ENCODE measurements around the gene IFITM5.
A peak's percentile ranks its signal among the peaks of the same experiment; 100 is the strongest.
"Not testable (repeated sequence)": the region's sequence is repeated elsewhere in the genome, so short reads cannot be mapped to it uniquely, and the experiment has no call there.

IFITM5 gene

DNA sequence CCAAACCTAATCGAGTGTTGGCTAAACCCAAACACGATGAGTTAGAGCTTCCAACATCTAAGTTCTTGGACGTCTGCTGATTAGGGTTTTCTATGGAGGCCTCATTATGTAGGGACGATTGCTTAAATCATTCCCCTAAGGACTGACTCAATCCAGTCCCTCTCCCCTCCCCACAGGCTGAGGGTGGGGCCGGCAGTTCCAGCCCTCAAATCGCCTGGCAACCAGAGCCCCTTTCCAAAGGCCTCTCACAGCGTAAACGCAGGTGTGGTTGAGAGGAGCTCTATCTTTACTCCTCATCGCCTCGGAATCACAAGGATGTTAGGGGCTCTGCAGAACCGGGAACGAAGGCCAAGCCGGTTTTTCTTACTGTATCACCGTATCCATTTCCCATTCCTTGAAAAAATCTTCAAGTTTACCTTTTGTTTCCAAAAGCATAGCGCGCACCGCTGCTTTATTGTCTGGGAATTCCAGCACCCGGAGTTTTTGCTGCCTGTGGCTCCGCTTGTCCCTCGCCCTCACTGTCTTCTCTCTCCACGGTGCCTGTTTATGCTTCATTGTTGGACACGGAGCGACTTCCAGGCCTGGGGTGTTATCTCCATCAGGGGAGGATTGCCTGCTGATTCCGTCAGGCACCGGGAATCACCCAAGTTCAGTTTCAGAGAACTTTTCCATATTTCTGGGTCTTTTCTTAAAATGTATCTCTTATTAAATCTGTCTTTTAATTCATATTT is 35.1 kb upstream of the IFITM5 start:
- Histone ChIP-seq H3K36me3 (ENCODE audit: insufficient read depth, low read length) (no peaks in the 10 kb centered on the region), H3K27me3 (ENCODE audit: insufficient read depth, low read length) (no peaks in the 10 kb centered on the region), H3K79me2 (ENCODE audit: control insufficient read depth, insufficient read depth, low read length, unreplicated experiment) (no peaks in the 10 kb centered on the region), H3K4me1 (ENCODE audit: control insufficient read depth, insufficient read depth, low read length, unreplicated experiment) (peaks cover 8% of the 10 kb centered on the region), H2AFZ (ENCODE audit: low read length, unreplicated experiment) (peak overlapping the region; percentile 12), H3K4me3 (ENCODE audit: low read depth, low read length) (no peak overlapping the region), H3K27ac (ENCODE audit: low read depth, low read length) (no peak overlapping the region)

DNA sequence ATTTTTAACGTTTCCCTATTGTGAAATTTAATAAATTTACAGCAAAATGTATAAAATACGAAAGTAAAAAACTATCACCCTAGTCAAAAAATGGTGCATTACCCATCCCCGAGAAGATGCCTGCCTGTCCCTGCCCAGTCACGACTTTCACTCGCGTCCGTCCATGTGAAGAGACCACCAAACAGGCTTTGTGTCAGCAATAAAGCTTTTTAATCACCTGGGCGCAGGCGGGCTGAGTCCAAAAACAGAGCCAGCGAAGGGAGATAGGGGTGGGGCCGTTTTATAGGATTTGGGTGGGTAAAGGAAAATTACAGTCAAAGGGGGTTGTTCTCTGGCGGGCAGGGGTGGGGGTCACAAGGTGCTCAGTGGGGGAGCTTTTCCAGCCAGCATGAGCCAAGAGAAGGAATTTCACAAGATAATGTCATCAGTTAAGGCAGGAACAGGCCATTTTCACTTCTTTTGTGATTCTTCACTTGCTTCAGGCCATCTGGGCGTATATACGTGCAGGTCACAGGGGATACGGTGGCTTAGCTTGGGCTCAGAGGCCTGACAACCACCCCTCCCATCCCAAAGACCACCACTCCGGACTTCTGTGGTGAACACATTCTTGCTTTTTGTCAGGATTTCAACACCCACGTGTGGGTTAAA is 34.4 kb upstream of the IFITM5 start:
- not testable (repeated sequence) for H3K4me3 ChIP-seq (ENCODE audit: low read depth, low read length); H3K27me3 ChIP-seq (ENCODE audit: insufficient read depth, low read length); H3K79me2 ChIP-seq (ENCODE audit: control insufficient read depth, insufficient read depth, low read length, unreplicated experiment); H3K27ac ChIP-seq (ENCODE audit: low read depth, low read length); H3K36me3 ChIP-seq (ENCODE audit: insufficient read depth, low read length); H3K4me1 ChIP-seq (ENCODE audit: control insufficient read depth, insufficient read depth, low read length, unreplicated experiment)
- peak overlapping the region; percentile 12 for H2AFZ ChIP-seq (ENCODE audit: low read length, unreplicated experiment)

DNA sequence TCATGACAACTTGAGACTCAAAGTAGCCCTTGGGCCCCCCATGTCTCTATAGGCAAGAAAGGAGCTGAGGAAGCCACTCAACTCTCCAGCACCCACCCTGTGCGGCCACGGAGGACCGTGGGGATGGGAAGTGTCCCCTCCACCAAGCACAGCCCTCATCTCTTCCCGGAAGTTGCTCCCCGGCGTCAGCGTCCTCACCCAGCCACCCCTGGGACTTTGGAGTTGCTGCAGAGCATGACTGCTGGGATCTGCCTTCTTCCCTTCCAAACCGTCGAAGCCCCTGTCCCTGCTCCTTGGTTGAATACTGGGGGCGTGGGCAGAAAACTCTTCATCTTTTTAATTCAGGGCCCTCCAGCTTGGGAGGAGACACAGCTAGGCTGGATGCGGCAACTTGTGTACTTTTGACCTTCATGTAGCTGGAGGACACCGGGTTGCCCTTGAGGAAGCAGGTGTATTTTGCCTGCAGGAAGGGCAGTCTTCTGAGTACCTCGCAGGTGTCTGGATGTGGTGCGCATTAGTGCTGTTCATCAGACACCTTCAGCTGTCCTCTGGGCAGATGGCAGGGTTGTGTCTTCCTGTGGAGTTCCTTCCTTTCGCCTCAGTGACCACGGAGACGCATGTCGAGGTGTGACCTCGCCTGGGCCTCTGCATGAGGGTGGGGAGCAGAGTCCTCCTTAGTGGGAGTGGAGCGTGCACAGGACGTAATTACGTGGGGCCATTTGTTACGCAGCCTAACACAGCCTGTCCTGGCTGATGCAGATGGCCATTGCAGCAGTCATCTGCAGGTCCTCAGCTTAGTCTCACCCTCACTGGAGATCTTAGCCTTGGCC is 33.5 kb upstream of the IFITM5 start:
- Histone ChIP-seq H3K4me3 (ENCODE audit: low read depth, low read length) (no peak overlapping the region), H3K79me2 (ENCODE audit: control insufficient read depth, insufficient read depth, low read length, unreplicated experiment) (no peaks in the 10 kb centered on the region), H3K27ac (ENCODE audit: low read depth, low read length) (no peak overlapping the region)

DNA sequence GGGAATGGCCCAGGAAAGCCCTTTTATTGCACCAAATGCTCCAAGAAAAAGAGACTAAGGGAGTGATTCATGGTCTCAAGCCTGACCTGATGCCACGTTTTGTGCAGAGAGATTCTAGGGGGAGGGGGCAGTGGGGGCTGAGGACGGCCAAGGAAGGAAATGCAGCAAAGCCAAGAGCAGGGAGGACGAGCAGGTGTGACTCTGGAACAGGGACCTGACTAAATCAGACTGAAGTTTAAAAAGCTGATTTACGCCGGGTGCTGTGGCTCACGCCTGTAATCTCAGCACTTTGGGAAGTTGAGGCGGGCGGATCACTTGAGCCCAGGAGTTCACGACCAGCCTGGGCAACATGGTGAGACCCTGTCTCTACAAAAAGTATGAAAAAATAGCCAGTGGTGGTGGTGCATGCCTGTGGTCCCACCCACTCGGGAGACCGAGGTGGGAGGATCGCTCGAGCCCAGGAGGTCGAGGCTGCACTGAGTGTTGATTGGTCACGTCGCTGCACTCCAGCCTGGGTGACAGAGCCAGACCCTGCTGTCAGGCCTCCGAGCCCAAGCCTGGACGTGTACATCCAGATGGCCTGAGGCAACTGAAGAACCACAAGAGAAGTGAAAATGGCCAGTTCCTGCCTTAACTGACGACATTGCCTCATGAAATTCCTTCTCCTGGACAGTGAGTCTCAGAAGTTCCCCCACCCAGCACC is 32.2 kb upstream of the IFITM5 start:
- H3K4me3 ChIP-seq (ENCODE audit: low read depth, low read length) = no peak overlapping the region
- no peak overlapping the region for H2AFZ ChIP-seq (ENCODE audit: low read length, unreplicated experiment)
- no peaks in the 10 kb centered on the region for H3K27me3 ChIP-seq (ENCODE audit: insufficient read depth, low read length)
- H3K27ac ChIP-seq (ENCODE audit: low read depth, low read length) = no peak overlapping the region
- no peaks in the 10 kb centered on the region for H3K36me3 ChIP-seq (ENCODE audit: insufficient read depth, low read length)
- H3K79me2 ChIP-seq (ENCODE audit: control insufficient read depth, insufficient read depth, low read length, unreplicated experiment) = no peaks in the 10 kb centered on the region
- H3K4me1 ChIP-seq (ENCODE audit: control insufficient read depth, insufficient read depth, low read length, unreplicated experiment) = peaks cover 19% of the 10 kb centered on the region

More for the DNA sequence above, 33.5 kb upstream of the IFITM5 start:
- Histone ChIP-seq H2AFZ (ENCODE audit: low read length, unreplicated experiment) (no peak overlapping the region), H3K27me3 (ENCODE audit: insufficient read depth, low read length) (no peaks in the 10 kb centered on the region), H3K4me1 (ENCODE audit: control insufficient read depth, insufficient read depth, low read length, unreplicated experiment) (peaks cover 8% of the 10 kb centered on the region), H3K36me3 (ENCODE audit: insufficient read depth, low read length) (no peaks in the 10 kb centered on the region)

DNA sequence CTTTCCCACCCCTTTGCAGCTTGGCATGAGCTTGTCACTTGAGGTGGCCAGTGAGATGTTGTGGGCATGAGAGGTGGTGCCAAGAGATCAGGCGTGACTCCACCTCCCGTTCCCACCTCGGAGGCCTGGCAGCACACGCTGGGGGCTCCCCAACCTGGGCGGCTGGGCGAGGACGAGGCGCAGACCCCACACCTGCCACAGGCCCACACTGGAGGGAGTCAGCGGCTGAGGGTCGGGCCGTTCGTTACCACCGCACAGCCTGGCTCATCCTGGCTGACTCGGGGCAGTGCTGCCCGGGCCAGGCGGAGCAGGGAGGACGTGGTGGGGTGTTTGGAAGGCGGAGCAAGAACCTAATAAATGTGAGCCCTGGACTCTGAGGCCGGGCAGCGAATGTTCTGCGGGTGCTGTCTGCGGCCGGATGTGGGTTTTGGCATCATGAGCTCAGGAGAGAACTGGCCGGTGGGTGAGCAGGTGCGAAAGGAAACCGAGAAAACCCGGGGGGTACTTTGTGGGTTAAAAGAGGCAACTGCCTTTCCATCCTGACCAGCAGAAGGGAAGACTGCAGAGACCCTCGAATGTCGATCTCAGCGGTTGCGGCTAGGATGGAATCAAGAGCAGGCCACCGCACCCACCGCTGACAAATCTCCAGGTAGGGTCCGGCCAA is 31.5 kb upstream of the IFITM5 start:
- Histone ChIP-seq H3K36me3 (ENCODE audit: insufficient read depth, low read length) (no peaks in the 10 kb centered on the region), H3K4me1 (ENCODE audit: control insufficient read depth, insufficient read depth, low read length, unreplicated experiment) (peaks cover 23% of the 10 kb centered on the region), H3K27ac (ENCODE audit: low read depth, low read length) (no peak overlapping the region), H3K4me3 (ENCODE audit: low read depth, low read length) (no peak overlapping the region), H3K79me2 (ENCODE audit: control insufficient read depth, insufficient read depth, low read length, unreplicated experiment) (no peaks in the 10 kb centered on the region), H3K27me3 (ENCODE audit: insufficient read depth, low read length) (no peaks in the 10 kb centered on the region), H2AFZ (ENCODE audit: low read length, unreplicated experiment) (no peak overlapping the region)

DNA sequence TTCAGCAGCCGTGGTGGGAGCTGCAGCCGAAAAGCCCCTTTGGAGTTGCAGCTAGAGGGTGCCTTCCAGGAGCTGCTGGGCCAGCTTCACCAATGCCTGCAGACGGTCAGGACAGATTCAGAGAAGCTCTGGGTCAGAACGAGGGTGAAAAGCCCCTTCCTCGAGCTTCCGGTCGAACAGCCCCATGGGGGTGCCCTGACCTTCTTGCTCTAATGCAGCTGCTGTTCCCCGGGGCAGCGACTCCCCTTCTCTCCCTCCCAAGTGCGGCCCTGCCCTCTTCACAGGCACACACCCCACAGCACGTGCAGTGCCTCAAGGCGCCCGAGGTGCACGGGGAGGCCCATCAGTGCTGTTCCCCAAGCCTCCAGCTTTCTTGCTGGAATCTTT is 31.0 kb upstream of the IFITM5 start:
- H2AFZ ChIP-seq (ENCODE audit: low read length, unreplicated experiment) = no peak overlapping the region
- no peak overlapping the region for H3K27ac ChIP-seq (ENCODE audit: low read depth, low read length)
- no peaks in the 10 kb centered on the region for H3K36me3 ChIP-seq (ENCODE audit: insufficient read depth, low read length)
- H3K4me3 ChIP-seq (ENCODE audit: low read depth, low read length) = no peak overlapping the region
- H3K4me1 ChIP-seq (ENCODE audit: control insufficient read depth, insufficient read depth, low read length, unreplicated experiment) = peaks cover 21% of the 10 kb centered on the region
- H3K79me2 ChIP-seq (ENCODE audit: control insufficient read depth, insufficient read depth, low read length, unreplicated experiment) = no peaks in the 10 kb centered on the region
- H3K27me3 ChIP-seq (ENCODE audit: insufficient read depth, low read length) = no peaks in the 10 kb centered on the region

DNA sequence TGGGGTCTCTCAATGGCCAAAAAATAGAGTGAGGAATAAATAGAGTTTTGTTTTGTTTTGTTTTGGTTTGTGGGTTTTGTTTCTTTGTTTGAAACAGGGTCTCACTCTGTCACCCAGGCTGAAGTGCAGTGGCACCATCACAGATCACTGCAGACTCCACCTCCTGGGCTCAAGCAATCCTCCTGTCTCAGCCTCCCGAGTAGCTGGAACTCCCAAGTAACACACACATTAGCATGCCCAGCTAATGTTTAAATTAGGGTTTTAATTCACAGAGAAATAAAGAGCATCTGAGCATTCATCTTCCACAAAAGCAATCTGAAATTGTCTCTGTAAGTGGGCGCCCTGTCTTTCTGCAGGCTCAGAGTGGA is 30.5 kb upstream of the IFITM5 start:
- Histone ChIP-seq H3K36me3 (ENCODE audit: insufficient read depth, low read length) (no peaks in the 10 kb centered on the region), H3K27me3 (ENCODE audit: insufficient read depth, low read length) (no peaks in the 10 kb centered on the region), H2AFZ (ENCODE audit: low read length, unreplicated experiment) (no peak overlapping the region), H3K27ac (ENCODE audit: low read depth, low read length) (no peak overlapping the region), H3K4me3 (ENCODE audit: low read depth, low read length) (no peak overlapping the region), H3K79me2 (ENCODE audit: control insufficient read depth, insufficient read depth, low read length, unreplicated experiment) (no peaks in the 10 kb centered on the region), H3K4me1 (ENCODE audit: control insufficient read depth, insufficient read depth, low read length, unreplicated experiment) (peaks cover 21% of the 10 kb centered on the region)

DNA sequence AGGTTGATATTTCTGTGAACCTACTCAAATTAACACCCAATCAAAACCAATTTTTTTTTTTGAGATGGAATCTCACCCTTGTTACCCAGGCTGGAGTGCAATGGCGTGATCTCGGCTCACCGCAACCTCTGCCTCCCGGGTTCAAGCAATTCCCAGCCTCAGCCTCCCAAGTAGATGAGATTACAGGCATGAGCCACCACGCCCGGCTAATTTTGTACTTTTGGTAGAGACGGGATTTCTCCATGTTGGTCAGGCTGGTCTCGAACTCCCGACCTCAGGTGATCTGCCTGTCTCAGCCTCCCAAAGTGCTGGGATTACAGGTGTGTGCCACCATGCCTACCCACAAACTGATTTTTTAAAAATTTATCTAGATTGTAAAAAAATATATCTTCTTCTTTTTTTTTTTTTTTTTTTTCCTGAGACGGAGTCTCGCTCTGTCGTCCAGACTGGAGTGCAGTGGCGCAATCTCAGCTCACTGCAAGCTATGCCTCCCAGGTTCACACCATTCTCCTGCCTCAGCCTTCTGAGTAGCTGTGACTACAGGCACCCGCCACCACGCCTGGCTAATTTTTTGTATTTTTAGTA is 29.3 kb upstream of the IFITM5 start:
- peaks cover 29% of the 10 kb centered on the region for H3K4me1 ChIP-seq (ENCODE audit: control insufficient read depth, insufficient read depth, low read length, unreplicated experiment)
- H2AFZ ChIP-seq (ENCODE audit: low read length, unreplicated experiment); H3K4me3 ChIP-seq (ENCODE audit: low read depth, low read length); H3K27ac ChIP-seq (ENCODE audit: low read depth, low read length); H3K27me3 ChIP-seq (ENCODE audit: insufficient read depth, low read length); H3K36me3 ChIP-seq (ENCODE audit: insufficient read depth, low read length); H3K79me2 ChIP-seq (ENCODE audit: control insufficient read depth, insufficient read depth, low read length, unreplicated experiment): not testable (repeated sequence)

DNA sequence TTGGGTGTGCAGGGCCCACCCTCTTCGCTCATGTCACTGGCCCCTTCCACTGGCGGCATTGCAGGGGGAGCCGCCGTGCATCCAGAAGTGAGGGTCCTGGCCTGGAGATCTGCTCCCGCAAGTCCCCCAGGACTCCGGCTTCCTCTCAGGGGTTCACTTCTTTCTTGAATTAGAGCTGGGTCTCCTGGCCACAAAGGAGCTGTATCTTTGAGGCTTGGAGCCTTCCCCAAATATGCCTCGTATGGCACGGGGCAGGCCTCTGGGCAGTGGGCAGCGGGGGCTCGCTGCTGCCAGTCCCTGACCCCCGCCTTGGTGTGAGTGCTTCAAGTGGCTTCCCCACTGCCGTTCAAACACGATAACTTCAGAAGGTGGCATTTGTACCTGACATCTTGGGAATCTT is 28.7 kb upstream of the IFITM5 start:
- H2AFZ ChIP-seq (ENCODE audit: low read length, unreplicated experiment) = no peak overlapping the region
- no peak overlapping the region for H3K27ac ChIP-seq (ENCODE audit: low read depth, low read length)
- no peaks in the 10 kb centered on the region for H3K27me3 ChIP-seq (ENCODE audit: insufficient read depth, low read length)
- peaks cover 29% of the 10 kb centered on the region for H3K4me1 ChIP-seq (ENCODE audit: control insufficient read depth, insufficient read depth, low read length, unreplicated experiment)
- H3K79me2 ChIP-seq (ENCODE audit: control insufficient read depth, insufficient read depth, low read length, unreplicated experiment) = no peaks in the 10 kb centered on the region
- no peaks in the 10 kb centered on the region for H3K36me3 ChIP-seq (ENCODE audit: insufficient read depth, low read length)
- no peak overlapping the region for H3K4me3 ChIP-seq (ENCODE audit: low read depth, low read length)

DNA sequence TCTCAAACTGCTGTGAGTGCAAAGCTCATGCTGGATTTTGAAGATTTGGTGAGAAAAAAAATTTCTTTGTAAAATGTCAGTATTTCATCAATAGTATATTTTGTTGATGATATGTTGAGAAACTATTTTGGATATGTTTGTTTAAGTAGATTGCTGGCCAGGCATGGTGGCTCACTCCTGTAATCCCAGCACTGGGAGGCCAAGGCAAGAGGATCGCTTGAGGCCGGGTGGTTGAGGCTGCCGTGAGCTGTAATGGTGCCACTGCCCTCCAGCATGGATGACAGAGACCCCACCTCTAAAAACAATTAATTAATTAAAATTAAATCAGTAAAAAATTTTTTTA is 28.2 kb upstream of the IFITM5 start:
- H3K4me1 ChIP-seq (ENCODE audit: control insufficient read depth, insufficient read depth, low read length, unreplicated experiment) = peaks cover 29% of the 10 kb centered on the region
- H3K4me3 ChIP-seq (ENCODE audit: low read depth, low read length) = peak overlapping the region; percentile 32; the same call in 1 of the 2 replicates
- peak overlapping the region; percentile 70 for H3K27ac ChIP-seq (ENCODE audit: low read depth, low read length)
- H2AFZ ChIP-seq (ENCODE audit: low read length, unreplicated experiment) = peak overlapping the region; percentile 30
- H3K36me3 ChIP-seq (ENCODE audit: insufficient read depth, low read length) = no peaks in the 10 kb centered on the region
- H3K27me3 ChIP-seq (ENCODE audit: insufficient read depth, low read length) = no peaks in the 10 kb centered on the region
- H3K79me2 ChIP-seq (ENCODE audit: control insufficient read depth, insufficient read depth, low read length, unreplicated experiment) = no peaks in the 10 kb centered on the region

Data from ACC112 (cell line).